Measurements from ENCODE around the gene DRGX.

Gene DRGX

DNA sequence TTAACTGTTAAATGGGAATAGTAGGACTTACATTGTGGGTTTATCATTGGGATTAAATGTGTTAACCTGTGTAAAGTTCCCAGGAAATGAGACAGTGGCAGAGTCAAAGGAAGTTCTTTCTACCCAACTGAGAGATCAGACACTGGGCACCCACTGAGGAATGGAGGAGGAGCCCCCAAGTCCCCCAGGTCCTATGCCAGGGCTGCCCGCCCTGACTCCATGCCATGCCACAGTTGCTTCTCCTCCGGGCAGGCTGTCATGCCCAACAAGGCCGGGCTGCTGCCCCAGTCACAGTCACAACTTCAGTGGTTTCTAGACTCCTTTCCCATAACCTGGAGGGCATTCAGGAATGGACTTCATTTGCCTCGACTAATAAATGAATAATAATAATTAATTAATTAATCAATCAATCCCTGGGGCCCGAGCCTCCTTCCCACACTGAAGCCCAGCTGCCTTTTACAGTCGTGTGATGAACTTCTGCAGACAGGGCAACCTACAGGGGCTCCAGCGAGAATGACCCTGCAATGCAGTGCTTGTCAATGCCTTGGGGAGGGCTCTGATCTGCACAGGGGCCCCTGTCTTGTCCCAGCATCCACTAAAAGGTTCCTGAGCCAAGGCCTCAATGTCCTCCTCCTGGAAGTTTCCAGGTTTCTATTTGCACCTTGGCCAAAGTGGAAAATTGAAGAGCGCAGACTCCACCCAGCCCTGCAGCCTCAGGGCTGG is 32.4 kb downstream of the DRGX start:
- no peak for DNase-seq (ENCODE audit: low read depth in 2 of 3, low spot score in 1 of 3)

DNA sequence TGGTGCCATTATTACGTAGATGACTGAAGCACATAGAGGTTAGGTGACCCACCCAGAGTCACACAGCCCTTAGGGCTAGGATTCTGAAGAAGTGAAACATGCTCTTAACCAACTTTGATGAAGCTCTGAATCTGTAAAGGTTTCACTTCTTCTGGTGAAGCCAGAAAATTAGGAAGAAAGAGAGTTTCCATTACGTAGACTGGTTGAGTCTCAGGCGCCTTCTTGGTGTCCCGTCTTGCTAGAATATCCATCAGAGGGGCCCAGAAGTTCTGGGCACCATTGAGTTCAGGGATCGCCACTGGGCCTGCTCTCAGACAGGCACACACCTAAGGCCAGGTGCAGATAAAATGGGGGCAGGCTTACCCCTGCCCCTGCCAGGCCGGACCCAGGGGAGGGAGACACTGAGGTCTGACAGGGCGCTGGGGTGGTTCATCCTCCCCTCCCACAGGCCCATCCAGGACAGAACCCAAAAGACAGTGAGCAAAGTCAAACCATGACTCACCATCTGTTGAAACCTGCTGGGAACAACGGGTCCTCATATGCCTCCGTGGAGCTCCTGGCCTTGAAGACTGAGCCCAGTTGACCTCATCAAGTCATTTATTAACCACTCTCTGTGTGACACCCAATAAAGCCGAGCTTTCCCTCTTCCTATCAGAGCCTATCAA is 33.2 kb downstream of the DRGX start:
- no peak for DNase-seq (ENCODE audit: low read depth in 2 of 3, low spot score in 1 of 3)

DNA sequence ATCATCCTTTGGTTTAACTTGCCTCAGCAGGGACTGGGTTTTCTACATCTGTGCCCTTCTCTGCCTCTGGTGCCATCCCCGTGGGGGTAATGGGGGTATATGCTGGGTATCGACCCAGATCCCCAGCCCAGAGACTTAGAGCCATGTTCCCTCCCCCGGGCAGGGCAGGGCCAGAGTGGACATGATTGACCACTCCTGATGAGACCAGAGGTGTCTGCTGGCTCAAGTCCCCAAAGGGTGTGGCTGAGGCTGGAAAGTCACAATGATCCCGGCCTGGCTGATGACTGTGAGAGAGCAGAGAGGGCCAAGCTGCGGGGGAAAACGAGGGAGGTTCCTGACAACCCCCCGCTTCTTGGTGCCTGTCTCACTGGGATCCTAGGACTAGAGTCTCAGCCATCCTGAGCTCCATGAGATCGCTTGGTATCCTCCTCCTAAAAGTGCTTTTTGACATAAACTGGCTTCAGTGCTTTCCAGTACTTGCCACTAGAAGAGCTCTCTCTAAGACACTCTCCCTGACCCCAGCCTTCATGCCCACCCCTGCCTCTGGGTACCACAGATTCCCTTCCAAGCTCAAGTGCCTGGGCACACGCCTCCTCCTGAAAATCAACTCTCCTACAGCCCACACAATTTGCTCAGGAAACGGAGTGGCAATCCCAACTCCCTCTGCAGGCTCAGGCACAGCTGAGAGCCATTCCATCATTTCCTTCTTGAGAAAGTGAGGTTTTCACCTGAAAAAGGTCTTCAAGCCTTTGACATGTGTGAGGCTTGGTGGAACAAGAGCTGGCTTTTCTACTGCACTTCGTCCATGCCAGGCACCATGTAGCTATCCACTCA is 33.9 kb downstream of the DRGX start:
- DNase-seq (ENCODE audit: low read depth in 2 of 3, low spot score in 1 of 3) = no peak

DNA sequence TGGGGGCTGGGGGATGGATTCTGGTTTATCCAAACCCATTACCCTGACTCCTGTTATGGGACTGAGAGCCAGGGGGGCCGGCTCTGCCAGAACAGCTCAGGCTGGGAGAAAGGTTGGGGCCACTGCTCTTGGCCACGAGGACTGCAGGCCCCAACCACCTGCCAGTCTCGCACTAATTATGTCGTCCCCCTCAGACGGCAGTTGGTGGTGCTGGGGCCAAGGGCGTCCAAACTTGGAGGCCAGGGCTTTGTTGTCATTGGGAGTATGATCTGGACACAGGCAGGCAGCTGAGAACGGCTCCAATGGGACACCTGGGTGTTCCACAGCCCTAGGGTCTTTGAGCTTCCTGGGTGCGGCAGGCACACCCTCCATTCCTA is 34.7 kb downstream of the DRGX start:
- DNase-seq (ENCODE audit: low read depth in 2 of 3, low spot score in 1 of 3) = no peak

DNA sequence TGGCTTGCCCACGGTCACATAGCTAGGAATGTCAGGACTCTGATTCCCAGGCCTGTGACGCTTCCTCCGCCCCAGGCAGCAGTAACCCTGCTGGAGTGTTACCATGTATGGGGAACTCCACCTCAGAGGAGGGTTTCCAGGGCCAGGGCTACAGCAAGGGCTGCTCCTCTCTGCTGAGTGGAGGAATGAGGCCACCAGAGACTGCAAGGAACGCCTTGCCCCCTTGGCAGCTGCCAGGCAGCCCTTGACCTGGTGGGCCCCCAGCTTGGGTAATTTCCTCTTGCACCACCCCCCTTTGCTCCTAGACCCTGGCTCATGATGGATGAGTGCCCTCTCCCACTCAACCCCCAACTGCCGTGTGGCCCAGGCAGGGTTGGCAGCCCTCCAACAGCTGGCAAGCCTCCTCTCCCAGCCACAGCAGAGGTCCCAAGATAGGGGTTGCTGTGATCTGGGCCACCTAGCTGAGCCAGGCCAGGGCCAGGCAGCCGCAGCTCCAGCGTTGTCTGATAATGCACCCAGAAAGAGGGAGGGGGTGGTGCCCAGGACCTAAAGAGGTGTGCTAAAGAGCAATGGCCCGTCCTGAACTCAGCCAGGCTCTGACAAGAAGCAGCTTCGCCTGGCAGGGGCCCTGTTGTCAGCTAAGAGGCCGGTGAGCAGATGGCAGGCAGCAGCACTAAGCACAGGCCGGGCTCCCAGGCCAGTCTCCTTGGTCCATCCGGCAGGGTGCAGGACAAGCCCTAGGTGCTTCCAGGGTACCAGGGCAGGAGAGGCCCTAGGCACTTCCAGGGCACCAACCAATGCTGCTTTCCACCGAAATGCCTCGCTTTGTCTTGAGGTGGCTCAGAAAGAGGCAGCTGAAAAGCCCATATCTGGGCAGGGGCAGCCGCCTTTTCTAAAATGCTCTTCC is 35.4 kb downstream of the DRGX start:
- DNase-seq (ENCODE audit: low read depth in 2 of 3, low spot score in 1 of 3) = no peak

DNA sequence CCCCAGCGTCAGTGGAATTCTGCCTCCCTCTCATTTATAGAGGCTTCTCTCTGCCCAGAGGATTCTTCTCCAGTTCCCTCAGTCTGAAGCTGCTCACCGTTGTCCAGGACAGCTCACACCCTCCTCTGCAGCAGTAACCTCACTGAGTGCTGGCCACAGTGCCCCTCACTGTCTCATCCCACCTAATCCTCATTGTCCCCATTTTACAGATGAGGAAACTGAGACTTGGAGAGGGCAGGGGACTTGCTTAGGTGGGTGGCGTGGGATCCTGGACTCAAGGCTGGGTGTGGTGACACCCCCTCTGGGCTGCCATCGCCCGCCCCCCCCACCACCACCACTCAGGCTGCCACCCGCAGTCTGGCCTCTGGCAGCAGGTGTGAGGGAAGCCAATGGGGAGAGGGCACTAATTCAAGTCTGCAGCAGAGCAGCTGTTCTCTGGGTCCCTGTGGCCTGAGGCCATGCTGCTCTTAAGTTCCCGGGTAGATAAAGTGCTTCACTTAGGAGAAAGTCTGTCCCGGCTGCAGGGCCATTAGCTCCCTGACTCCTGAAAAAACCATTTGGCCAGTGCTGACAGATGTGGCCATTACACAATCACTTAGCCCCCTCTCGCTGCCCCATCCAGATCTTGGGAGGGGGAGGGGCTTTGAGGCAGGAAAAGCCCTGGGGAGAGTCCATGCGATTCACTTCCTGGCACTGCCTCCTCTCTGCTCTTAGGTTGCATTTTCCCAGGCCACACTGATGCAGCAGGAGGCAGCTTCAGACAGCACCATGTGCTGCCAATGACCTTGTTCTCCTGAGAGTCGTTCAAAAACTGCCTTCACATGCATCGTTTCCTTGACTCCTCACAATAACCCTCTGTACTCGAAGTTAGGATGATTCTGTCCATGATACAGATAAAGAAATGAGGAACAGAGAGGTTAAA is 36.3 kb downstream of the DRGX start:
- no peak for DNase-seq (ENCODE audit: low read depth in 2 of 3, low spot score in 1 of 3)

DNA sequence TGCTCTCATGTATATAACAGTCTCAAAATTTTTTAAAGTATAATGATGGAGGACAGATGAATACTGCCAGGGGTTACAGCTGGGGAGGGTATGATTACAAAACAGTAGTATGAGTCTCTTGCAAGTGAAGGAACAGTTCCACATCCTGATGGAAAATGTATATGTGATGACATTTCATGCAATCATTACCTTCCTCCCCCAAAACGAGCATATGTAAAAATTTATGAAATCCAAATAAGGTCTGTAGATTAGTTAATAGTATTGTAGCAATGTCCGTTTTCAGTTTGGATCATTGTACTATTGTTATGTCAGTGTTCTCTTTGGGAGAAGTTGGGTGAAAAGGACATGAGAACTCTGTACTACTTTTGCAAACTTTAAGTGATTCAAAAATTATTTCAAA is 38.0 kb downstream of the DRGX start:
- no peak for DNase-seq (ENCODE audit: low read depth in 2 of 3, low spot score in 1 of 3)

DNA sequence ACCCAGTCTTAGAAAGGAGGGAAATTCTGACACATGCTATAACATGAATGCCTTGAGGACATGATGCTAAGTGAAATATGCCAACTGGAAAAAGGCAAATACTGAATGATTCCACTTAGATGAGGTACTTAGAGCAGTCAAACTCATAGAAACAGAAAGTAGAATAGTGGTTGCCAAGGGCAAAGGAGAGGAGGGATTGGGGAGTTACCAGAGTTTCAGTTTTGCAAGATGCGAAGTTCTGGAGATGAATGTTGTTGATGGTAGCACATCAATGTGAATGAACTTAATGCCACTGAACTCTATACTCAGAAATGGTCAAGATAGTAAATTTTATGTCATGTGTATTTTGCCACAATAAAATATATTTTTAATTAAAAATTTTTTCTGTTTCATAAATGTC is 38.9 kb downstream of the DRGX start:
- DNase-seq (ENCODE audit: low read depth in 2 of 3, low spot score in 1 of 3) = no peak

DNA sequence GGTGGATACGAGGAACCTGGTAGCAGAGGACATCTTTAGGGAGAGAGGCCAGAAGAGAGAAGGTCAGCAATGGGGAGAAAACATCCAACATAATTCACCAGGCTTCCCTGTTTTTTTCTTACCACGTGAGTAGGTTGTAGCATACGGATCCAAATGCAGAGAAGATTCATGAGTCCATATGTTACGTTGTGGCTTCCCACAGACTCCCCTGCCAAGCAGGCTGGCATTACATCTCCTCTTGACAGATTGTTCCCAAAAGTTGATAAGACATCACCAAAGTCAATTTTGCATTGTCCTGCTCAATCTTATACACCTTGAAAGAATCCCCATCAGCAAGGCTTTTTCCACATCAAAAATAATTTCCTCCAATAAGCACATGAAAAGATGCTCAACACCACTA is 39.7 kb downstream of the DRGX start:
- DNase-seq (ENCODE audit: low read depth in 2 of 3, low spot score in 1 of 3) = no peak

DNA sequence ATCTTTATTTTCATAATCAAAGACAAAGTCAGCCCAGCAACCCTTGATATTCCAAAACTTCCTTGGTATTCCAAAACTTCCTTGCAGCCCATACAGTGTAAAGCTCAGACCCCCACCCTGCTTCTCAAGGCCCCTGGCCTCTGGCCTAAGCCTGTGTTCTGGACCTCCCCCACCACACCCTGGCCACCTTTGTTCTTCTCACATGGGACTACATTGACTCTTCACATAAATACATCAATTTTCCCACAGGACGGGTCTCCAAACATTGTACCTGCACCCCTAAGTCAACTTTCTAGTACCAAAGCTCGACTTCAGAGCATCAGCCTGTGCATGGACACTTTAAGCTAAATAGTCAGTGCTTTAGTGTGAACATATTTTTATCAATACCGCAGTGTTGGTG is 40.7 kb downstream of the DRGX start:
- DNase-seq (ENCODE audit: low read depth in 2 of 3, low spot score in 1 of 3) = no peak

DNA sequence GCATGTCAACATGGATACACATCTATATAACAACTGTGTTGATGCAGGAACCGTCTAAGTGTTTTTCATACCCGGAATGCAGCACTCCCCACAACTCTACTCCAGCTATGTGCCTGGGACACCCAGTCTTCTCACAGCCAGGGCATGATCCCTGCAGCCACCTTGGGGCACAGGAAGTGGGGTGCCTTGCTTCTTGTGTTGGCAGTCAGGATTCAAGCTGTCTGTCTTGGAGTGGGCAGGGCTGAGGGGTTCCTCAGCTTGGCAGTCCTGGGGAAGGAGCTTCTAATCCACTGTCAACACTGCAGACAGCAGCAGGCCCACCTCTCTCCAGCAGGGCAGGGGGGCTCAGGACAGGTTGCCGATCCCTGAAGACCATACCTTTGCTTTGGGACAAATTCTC is 41.3 kb downstream of the DRGX start:
- DNase-seq (ENCODE audit: low read depth in 2 of 3, low spot score in 1 of 3) = no peak

DNA sequence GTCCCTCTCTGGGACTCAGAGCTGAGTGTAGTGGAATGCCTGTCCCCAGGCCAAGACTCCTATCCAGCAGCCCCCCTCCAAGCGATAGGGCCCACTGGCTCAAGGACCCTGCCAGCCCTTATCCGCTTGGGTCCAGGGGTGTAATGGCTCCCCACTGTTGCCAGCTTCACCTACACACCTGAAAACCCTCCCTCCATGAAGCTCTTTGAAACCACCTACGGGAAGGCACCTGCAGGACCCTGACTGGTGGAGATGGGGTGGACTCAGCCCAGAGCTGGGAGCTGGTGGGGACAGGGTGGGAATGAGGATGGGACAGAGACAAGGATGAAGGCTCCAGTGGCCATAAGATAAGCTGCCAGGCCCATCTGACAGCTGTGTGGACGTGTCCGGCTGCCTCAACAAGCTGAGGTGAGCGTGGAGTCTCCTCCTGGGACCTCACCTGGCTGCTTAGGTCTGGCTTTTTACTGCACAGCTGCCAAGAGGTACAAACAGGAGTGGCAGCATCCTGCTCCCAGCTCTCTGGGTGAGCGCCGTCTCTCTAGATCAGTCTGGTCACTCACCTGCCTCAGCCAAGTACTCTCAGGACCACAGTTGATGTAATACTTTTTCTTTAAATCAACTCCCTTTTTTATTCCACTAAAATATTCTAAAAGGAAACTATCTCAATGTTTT is 41.9 kb downstream of the DRGX start:
- DNase-seq (ENCODE audit: low read depth in 2 of 3, low spot score in 1 of 3) = no peak

DNA sequence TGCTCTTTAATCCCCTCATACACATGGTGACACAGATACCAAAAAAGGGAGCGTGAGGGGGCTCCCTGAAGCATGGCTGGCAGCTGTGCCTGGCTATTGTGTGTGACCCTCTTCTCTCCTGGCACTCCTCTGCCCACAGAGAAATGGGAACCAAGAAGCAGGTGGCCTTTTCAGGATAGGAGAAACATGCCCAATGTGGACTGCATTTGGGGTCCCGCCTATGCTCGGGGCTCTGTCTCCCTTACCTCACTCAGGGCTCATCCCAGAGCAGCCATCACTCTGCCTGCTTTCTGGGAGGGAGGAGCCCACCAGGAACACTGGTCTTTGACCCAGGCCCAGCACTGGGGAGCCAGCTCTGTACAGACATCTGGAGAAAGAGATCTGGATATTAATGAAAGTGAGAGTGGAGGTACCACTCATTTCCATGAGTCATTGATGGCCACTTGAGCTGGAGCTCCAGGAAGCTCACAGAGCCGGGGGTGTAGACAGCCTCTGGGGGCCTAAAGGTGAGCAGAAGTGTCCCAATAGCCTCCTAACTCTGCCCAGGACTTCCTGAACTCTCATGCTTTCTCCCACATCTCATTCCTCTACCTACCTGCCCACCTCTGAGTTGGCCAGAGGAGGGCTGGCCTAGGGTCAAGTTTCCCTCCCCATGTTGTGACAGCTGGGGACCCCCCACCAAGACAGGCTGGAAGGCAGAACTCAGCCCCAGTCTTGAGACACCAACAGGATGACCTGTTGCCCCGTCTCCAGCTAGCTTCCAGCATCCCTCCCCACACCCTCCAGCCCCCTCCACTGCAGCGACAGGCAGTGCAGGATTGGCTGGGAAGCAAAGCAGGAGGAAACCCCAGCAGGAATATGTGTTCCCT is 42.6 kb downstream of the DRGX start:
- DNase-seq (ENCODE audit: low read depth in 2 of 3, low spot score in 1 of 3) = no peak

DNA sequence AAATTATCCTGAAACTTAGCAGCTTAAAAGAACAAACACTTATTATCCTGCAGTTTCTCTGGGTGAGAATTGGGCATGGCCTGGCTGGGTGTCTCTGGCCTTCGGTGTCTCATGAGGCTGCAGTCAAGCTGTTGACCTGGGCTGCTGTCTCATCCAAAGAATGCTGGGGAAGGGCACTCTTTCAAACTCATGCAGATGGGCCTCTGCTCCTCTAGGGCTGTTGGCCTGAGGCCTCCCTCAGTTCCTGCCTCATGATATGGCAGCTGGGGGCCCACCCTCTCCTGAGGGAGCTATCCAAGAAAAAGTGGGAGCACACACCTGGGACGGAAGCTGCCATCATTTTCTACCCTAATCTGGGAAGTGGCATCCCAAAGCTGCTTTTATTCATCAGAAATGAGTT is 43.6 kb downstream of the DRGX start:
- DNase-seq (ENCODE audit: low read depth in 2 of 3, low spot score in 1 of 3) = no peak

DNA sequence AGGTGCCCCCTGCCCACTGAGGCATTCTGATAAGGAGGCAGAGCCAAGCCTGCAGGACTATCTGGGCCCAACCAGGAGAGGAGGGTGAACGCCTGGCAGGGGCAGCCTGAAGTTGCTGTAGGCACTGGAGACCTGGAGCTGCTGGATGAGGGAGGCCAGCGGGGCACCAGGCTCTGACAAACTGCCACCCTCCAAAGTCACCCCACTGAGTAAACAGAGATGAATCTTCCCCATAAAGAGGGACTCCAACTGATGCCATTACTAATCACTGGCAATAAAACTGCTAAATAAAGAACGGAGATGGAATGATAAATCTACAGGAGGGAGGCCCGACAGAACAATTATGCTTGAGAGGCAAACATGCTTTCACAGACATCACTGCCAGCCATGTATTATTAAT is 44.2 kb downstream of the DRGX start:
- no peak for DNase-seq (ENCODE audit: low read depth in 2 of 3, low spot score in 1 of 3)

DNA sequence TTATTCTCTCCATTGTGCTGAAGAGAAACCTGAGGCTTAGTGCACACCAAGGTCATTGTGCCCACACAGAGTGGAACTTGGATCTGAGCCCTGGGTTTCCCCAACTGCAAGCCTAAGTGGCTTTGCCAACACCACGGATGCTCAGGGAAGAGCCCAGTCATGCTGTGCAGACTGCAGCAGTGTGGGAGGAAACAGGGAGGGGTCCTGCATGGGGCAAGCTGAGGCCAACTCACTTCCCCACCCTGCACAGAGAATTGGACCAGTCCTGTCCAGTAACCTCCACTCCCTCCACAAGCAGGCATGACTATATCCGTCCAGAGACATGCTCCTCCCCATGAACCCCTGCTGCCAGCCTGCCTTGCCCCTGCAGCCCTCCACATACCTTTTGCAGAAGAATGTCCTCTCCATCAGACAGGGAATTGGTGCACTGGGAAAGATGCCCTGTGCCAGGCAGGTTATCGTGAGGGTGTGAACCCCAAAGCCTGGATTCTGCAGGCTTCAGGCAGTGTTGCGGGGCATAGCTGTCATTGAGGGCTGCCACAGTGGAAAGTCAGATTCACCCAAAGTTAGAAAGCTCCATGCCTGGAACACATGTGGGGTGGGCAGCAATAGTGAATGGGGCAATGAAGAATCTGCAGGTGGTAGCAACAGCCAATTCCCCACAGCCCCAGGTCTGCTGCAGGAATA is 44.9 kb downstream of the DRGX start:
- DNase-seq (ENCODE audit: low read depth in 2 of 3, low spot score in 1 of 3) = no peak

DNA sequence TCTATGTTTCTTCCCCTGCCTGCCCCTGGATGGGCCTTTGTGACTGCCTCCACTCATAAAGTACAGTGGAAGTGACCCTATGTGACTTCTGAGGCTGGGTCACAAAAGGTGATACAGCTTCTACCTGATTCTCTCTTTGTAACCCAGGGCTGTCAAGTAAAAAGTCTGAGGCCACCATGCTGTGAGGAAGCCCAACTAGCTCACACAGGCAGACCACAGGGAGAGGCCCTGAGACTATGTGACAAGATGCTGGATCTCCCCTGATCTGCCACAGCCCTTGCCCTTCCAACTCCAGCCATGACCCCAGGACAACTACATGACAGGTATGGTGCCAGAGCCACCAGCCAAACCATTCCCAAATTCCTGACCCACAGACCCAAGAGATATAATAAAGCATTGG is 45.8 kb downstream of the DRGX start:
- DNase-seq (ENCODE audit: low read depth in 2 of 3, low spot score in 1 of 3) = no peak

DNA sequence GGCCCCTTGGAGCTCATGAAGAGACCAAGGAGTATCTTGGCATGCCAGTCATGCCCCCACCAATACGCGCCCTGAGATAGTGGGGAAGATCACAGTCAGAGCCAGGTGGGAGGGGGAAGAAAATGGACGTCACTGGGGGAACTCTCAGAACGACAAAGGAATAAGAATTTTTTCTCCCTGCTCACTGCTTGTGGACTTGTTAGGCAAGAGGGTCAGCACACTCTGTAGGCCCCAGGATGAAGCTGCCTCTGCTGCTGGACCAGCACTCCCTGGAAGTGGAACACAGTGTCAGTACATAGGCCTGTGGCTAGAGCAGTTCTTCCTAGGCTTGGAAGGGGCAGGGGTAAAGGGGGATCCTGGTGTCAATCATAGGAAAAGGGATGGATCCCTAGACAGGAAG is 46.5 kb downstream of the DRGX start:
- DNase-seq (ENCODE audit: low read depth in 2 of 3, low spot score in 1 of 3) = no peak
